HL-60/S4 (cell line): Measurements from ENCODE around the gene POLG2.
"Not testable (repeated sequence)": the region's sequence is repeated elsewhere in the genome, so short reads cannot be mapped to it uniquely, and the experiment has no call there.

Source experiments
- in situ Hi-C: fragments of 300-500 bp; cut with MboI; formaldehyde crosslinking; loops from 2 replicates; pipeline ENCODE4 v1.14.3; 2022; ENCODE audit warnings: low sequenced_read_pairs

Gene POLG2

DNA sequence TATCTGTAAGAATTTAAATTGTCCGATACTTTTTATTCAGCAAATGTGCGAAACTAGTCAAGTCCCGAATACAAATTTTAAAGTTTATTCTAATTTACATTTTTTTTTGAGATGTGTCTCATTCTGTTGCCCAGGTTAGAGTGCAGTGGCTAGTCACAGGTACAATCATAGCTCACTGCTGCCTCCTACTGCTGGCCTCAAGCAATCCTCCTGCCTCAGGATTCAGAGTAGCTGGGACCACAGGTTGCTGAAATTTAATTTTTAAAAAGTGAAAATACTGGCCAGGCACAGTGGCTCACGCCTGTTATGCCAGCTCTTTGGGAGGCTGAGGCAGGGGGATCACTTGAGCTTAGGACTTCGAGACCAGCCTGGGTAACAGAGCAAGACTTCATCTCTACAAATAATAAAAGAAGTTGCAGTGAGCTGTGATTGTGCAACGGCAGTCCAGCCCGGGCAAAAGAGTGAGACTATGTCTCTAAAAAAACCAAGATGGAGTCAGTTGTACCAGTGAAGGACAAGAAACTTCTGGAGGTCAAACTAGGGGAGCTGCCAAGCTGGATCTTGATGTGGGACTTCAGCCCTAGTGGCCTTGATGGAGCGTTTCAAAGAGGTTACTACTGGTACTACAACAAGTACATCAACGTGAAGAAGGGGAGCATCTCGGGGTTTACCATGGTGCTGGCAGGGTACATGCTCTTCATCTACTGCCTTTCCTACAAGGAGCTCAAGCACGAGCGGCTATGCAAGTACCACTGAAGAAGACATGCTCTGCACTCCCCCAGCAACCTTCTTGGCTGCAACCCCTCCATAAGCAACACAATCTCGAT lies 5.6 kb downstream of the POLG2 start:
- in situ Hi-C loops: loop anchor here (5.0 kb wide), 2 partner anchors 69 to 169 kb away; no protein-coding TSS in a partner anchor

GRCh38 chr17:64488301-64488700 lies 8.6 kb downstream of the POLG2 start:
- in situ Hi-C loops: no loop called here

GRCh38 chr17:64484380-64484779 lies 12.5 kb downstream of the POLG2 start:
- in situ Hi-C loops: no loop called here

DNA sequence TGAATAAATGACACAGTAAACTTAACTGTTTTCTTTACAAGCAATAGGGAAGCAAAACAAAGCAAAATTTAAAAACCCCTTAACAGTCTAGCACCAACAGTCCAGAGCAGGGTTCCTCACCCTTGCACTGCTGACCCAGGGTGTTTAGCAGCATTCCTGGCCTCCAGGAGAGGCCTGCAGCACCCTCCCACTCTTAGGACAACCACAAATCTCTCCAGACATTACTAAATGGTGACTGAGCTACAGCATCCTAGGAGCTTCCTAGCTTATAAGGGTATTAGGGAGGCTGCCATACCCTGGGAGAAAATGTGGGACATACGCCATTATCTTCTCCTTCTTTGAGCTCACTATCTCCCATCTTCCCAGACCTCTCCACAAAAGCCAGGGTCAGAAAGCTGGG lies 15.9 kb downstream of the POLG2 start:
- in situ Hi-C loops: no loop called here

DNA sequence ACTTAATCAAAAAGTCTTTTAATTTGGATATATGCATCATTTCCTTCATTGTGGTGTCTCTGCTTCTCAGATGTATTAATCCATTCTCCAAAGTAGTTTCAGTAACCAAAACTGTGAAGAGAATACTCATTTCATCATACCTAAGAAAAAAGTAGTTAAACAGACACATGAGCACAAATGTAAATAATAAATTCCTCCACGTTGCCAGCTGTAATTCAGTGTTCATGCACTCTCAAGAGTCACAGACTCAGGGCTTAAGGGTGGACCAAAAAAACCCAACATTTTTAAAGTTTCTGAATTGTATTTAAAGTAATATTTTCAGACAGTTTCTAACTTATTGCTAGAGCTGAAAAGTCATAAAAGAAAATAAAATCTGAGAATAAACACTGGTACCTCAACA lies 19.0 kb downstream of the POLG2 start:
- in situ Hi-C loops: no loop called here

DNA sequence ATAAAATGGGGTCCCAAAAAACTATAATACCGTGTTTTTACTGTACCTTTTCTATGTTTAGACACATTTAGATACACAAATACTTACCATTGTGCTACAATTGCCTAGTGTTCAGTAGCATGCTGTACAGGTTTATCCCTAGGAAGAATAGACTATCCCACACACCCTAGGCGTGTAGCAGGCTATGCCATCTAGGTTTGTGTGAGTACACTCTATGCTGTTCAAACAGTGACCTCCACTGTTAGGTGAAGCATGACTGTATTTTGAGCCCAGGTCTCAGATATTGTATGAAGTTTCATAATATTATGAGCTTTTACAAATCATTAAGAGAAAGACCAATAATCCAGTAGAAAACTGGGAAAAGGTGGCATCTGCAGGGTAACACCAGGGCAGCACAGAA lies 24.3 kb downstream of the POLG2 start:
- in situ Hi-C loops: no loop called here

- in situ Hi-C loops: no loop called here
Measured at GRCh38 chr17:64471440-64471839, 25.4 kb downstream of the POLG2 start.

DNA sequence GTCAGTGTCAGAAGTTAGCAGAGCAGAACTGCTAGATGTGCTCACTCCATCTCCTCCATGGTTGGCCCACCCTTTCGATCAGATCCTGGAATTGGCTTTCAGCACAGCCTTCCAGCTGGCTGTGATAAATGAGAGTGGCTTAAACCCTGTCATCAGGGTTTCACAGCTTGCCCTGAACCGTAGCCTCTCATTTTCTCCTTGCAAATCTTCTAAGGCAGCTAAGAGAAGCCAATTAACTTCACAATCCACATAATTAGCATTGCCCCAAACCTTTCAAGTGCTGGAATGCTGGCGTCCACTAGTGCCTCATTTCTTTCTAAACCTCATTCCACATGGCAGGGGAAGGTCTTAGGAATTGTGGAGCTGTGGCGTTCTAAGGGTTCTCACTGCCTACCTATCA lies 26.2 kb downstream of the POLG2 start:
- in situ Hi-C loops: no loop called here

GRCh38 chr17:64466834-64467233 lies 30.0 kb downstream of the POLG2 start:
- in situ Hi-C loops: not testable (repeated sequence)

- in situ Hi-C loops: no loop called here
Measured at GRCh38 chr17:64466019-64466735, 30.7 kb downstream of the POLG2 start.

DNA sequence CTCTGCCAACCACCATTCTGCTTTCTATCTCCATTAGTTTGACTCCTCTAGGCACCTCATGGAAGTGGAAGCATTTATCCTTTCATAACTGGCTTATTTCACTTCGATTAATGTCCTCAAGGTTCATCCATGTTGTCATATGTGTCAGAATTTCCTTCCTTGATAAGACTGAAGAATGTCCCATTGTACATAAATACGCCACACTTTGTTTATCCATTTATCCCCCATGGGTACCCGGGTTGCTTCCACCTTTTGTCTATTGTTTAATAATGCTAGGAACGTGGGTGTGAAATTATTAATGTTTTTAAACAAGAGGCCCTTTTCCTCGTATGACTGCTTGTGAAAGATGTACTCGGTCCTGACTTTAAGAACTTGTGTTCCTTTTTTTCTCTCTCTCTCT lies 35.1 kb downstream of the POLG2 start:
- in situ Hi-C loops: no loop called here

GRCh38 chr17:64460955-64461354 lies 35.9 kb downstream of the POLG2 start:
- in situ Hi-C loops: no loop called here

- in situ Hi-C loops: not testable (repeated sequence)
Measured at GRCh38 chr17:64459818-64460217, 37.0 kb downstream of the POLG2 start.

DNA sequence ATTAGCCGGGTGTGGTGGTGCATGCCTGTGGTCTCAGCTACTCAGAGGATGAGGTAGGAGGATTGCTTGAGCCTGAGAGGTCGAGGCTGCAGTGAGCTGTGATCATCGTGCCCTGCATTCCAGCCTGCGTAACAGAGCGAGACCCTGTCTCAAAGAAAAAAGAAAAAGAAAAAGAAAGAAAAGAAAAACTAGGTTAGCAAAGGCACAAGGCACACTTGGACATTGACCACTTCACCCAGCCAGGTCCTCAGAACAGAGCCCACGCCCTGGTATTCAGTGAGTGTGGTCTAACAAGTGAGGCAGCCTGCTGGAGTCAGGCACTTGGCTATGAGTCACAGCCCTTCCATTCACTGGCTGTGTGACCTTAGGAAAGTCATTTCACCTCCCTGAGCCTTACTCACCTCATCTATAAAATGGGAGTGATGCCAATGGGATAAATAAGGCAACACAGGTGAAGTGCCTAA lies 37.5 kb downstream of the POLG2 start:
- in situ Hi-C loops: no loop called here

DNA sequence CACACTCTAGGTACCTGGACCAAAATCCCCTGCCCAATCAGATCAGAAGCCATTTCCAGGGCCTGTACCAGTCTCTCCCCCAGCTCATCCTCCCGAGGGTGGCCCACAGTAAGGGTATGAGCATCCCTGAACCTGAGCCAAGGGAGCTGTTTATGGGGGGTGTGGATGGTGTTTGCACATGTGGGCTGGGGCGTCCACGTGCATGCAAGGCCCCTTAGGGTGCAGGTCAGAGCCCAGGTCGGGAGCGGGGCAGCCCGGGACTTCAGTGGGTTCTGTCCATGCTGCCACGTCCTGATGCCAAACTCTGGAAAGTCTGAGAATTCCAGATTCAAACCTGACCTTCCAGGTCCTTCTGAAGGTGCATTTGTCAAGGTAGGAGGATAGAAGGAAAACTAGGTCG lies 38.1 kb downstream of the POLG2 start:
- in situ Hi-C loops: no loop called here

- in situ Hi-C loops: no loop called here
Measured at GRCh38 chr17:64457156-64457555, 39.7 kb downstream of the POLG2 start.

DNA sequence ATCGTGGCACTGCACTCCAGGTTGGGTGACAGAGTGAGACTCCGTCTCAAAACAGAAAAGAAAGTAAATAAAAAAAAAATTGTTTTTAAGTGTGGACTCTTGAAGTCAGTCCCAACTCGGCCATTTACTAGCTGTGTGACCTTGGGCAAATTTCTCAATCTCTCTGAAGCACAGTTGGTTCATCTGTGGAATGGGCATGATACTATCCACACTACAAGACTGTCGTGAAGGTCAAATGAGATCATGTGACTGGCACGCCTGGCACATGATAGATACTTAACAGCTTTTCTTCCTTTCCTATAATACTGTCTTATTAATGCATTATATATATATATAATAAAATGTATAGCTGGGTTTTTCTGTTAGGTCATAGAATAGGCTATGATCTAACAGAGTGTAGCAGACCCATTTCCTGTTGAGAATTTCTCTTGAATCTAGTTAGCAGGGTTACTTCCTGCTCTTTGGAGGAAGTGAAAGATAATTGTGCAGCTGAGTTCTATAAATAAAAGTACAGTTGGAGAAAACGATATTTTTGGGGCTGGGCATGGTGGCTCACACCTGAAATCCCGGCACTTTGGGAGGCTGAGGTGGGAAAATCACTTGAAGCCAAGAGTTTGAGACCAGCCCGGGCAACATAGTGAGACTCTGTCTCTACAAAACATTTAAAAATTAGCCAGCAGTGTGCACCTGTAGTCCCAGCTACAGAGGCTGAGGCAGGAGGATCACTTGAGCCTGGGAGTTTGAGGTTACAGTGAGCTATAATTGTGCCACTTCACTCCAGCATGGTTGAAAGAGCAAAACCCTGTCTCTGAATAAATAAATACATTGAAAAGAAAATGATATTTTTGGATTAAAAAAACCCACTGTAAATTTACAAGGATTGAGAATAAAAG lies 40.6 kb downstream of the POLG2 start:
- in situ Hi-C loops: no loop called here

- in situ Hi-C loops: no loop called here
Measured at GRCh38 chr17:64449545-64449944, 47.3 kb downstream of the POLG2 start.

GRCh38 chr17:64448665-64449512 lies 48.0 kb downstream of the POLG2 start, which contains the start of gene MILR1:
Gene MILR1 (plus strand): TSS chr17:64449115. CDS start chr17:64449169, 54 bp downstream.
- in situ Hi-C loops: no loop called here

DNA sequence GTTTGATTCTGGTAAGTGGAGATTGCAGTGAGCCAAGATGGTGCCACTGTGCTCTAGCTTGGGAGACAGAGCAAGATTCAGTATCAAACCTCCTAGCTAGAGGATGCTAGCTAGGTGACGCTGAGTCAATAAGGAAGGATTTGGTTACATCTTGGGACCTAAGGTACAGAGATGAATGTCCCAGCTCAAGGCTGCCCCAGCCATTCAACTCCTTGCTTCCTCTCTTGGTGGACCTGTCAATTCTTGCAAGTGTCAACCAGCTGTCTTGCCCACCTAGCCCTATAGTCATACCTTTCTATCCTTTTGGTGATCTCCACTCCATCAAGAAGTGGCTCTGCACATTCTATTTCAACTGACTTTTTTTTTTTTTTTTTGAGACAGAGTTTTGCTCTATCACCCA lies 49.3 kb downstream of the POLG2 start:
- in situ Hi-C loops: no loop called here
